Naive B cell (primary cell): ENCODE results near the gene BRINP2. TPM values are rescaled to one million over a fixed set of nuclear protein-coding genes. Genes with fewer than 3 reads are reported as not detected.

Experiments used
- ATAC-seq, 2 donors: fragments of 150-1000 bp; cut with Tn5 transposase; 2 replicates each; pipeline ENCODE4 v1.10.0; 2021; ENCODE audit warnings: low read depth in 2 of 2, mild to moderate bottlenecking in 2 of 2, moderate library complexity in 2 of 2
- DNase-seq: peaks from one replicate; pipeline ENCODE4 v3.0.0; 2022
- H3K27ac Mint-ChIP-seq, 6 donors: one replicate each; pipeline ENCODE4 v1.8.0; 2020 to 2022; ENCODE audit warnings: mild to moderate bottlenecking in 6 of 6, mixed read lengths in 6 of 6, moderate library complexity in 5 of 6, inconsistent platforms in 2 of 6
- H3K27me3 Mint-ChIP-seq, 3 donors: one replicate each; pipeline ENCODE4 v1.8.0; 2021 to 2022; ENCODE audit warnings: mixed read lengths in 3 of 3, mild to moderate bottlenecking in 1 of 3
- H3K36me3 Mint-ChIP-seq, 2 donors: one replicate each; pipeline ENCODE4 v1.8.0; 2020 to 2022; ENCODE audit warnings: mixed read lengths in 2 of 2, inconsistent platforms in 1 of 2, mild to moderate bottlenecking in 1 of 2
- H3K4me1 Mint-ChIP-seq, 3 donors: one replicate each; pipeline ENCODE4 v1.8.0; 2020 to 2022; ENCODE audit warnings: mixed read lengths in 3 of 3, inconsistent platforms in 1 of 3, mild to moderate bottlenecking in 1 of 3, moderate library complexity in 1 of 3
- H3K4me3 Mint-ChIP-seq, 8 donors: one replicate each; pipeline ENCODE4 v1.8.0; 2020 to 2022; ENCODE audit warnings: mild to moderate bottlenecking in 8 of 8, mixed read lengths in 8 of 8, moderate library complexity in 8 of 8, inconsistent platforms in 2 of 8
- H3K9me3 Mint-ChIP-seq, 7 donors: one replicate each; pipeline ENCODE4 v1.8.0; 2020 to 2022; ENCODE audit warnings: mixed read lengths in 7 of 7, mild to moderate bottlenecking in 5 of 7, inconsistent platforms in 2 of 7, moderate library complexity in 1 of 7
- polyA plus RNA-seq, 6 donors: library from polyadenylated mRNA; unstranded; fragments of 300-500 nt; fragmentation: Illumina TruSeq; gene quantifications; one replicate each; pipeline ENCODE4 v1.2.3, GENCODE V29; 2021; ENCODE audit warnings: low read depth in 6 of 6

The BRINP2 gene
- polyA plus RNA-seq, 6 donors from 2014 or later: not detected

DNA sequence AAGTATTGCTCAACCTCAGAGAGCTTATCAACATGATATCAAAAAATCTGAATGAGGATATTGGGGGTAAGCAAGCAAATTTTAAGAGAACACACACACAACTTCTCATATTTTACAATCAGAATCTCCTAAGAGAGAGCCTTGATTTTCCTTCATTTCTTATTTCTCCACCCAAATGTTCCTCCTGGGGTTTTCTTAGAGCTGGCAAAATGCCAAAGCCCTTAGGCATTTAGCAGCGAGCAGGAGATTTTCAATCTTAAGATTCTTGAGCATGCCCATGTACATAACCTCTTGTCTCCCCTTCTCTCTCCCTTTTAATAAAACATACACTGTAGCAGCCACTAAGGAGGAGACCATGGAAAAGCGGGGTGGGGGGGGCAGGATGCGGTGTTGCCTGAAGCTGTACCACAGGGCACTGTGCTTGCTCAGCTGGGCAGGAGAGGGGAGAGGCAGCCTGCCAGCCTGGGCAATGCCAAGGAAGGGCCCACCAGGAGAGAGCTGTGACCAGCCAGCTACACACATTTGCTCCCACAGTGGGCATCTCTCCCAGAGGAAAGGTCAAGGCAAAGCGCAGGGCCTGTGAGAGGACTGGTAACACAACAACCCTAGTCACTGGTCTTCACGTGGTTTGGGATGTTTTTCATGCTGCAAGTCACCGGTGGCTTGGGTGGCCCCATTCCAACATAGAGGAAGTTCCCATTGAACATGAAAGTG lies 4.3 kb downstream of the BRINP2 start:
- H3K27me3 Mint-ChIP-seq: peaks cover 29 to 41% (median 33%) of the 10 kb centered on the region in 3 donors
- DNase-seq (no peak), ATAC-seq (no peak)
- no peaks in the 10 kb centered on the region for H3K36me3 Mint-ChIP-seq
- peaks cover 1 to 14% (median 4%) of the 10 kb centered on the region in 7 donors for H3K9me3 Mint-ChIP-seq
- no peaks in the 10 kb centered on the region for H3K4me1 Mint-ChIP-seq
- H3K4me3 Mint-ChIP-seq: no peak overlapping the region
- H3K27ac Mint-ChIP-seq: no peak overlapping the region

DNA sequence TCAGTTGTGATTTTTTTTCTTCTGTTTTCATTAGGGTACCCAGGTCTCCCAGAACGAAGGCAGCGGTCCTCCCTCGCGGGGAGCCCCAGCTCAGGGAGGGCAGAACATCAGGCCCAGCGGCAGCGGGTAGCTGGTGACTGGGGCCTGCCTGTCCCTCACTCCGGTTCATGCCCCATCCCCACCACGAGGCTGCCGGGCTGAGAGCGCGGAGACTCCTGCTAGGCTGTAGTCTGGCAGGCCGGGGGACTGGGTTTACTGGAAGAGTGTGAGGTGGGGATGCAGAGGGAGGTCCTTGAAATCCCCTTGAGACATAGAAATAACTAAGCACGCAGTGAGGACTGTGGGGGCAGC lies 10.5 kb downstream of the BRINP2 start:
- DNase-seq (no peak), ATAC-seq (peak in 1 of 2 donors; percentile 13)
- Mint-ChIP-seq H3K4me3 (peak overlapping the region in 5 of 8 donors; percentile 38 to 84 (median 62)), H3K4me1 (peaks cover 12 to 16% (median 14%) of the 10 kb centered on the region in 3 donors), H3K36me3 (no peaks in the 10 kb centered on the region), H3K27ac (peak overlapping the region in 1 of 6 donors; percentile 10), H3K27me3 (peaks cover 39 to 48% (median 43%) of the 10 kb centered on the region in 3 donors), H3K9me3 (peaks cover 0 to 14% (median 4%) of the 10 kb centered on the region in 7 donors)

DNA sequence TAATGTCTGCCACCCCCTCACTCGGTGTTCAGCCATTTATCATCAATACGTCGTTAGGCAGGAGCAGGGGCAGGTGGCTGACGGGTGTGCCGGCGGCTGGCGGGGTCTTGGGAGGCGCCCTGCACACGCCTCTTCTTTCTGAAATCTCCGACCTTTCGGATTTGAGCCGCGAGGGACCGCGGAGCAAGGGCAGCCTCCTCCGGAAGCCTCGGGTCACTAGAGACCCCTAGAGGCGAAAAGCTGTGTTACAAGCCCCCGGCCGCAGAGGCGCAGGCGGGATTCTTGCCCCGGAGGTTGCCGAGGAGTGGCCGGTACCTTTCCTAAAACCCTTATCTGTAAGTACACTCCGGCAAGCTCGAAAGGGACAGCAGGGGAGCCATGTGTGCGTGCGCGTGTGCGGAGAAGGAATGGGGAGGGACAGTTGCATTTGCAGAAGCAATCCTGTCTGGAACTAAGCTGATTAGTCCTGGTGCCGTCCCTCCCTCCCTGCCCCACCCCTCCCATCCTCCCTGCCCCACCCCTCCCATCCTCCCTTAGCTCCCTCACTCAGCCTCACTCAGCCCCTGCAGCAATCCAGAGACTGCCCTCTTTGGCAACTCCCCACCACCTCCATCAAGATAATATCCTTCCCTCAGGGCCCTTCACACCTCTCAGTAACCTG lies 11.0 kb downstream of the BRINP2 start:
- Mint-ChIP-seq H3K36me3 (no peaks in the 10 kb centered on the region), H3K27ac (peak overlapping the region in 3 of 6 donors; percentile 10 to 53 (median 13)), H3K4me1 (peaks cover 12 to 16% (median 14%) of the 10 kb centered on the region in 3 donors), H3K9me3 (peaks cover 0 to 14% (median 4%) of the 10 kb centered on the region in 7 donors), H3K4me3 (peak overlapping the region in 7 of 8 donors; percentile 38 to 84 (median 62)), H3K27me3 (peaks cover 43 to 48% (median 48%) of the 10 kb centered on the region in 3 donors)
- ATAC-seq: peak; percentile 28 to 55
- peak; percentile 23 for DNase-seq

DNA sequence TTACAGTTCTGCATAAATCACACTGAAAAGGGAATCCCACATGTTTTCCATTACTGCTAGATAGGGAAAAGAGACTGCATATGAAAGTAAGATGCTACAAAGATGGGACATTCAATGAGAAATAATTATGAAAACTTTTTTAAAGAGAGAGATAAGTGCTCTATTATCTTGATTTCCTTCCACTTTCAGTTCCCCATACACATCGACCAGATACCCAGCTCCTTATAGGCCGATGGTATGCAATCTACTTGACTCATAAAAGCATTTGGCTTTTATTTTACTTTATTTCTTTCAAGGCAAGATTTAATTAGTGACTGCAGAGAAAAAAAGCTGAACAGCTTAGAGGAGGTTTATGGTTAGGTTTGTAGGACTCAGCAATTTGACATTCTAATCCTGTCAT lies 13.1 kb downstream of the BRINP2 start:
- Mint-ChIP-seq H3K9me3 (no peaks in the 10 kb centered on the region), H3K4me1 (peaks cover 12 to 16% (median 14%) of the 10 kb centered on the region in 3 donors), H3K27me3 (peaks cover 36 to 49% (median 37%) of the 10 kb centered on the region in 3 donors), H3K4me3 (no peak overlapping the region), H3K36me3 (no peaks in the 10 kb centered on the region), H3K27ac (no peak overlapping the region)
- no peak for DNase-seq
- ATAC-seq: no peak

DNA sequence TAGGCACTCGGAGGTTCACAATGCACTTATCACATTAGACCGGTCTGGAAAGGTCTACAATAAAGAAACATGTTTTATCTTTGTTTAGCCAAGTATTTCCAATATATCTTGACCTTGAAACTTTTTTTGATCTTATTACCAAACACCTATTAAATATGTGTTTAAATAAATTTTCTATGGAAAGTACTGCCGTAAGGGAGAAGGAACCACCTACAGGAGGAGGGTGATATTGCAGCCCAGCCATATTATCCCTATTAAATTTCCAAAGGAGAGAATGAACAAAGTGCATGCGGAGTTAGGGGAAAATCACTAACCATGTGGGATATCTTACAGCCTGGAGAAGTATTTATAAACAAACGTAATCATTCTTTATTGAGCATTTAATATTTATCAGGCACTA lies 14.5 kb downstream of the BRINP2 start:
- Mint-ChIP-seq H3K4me1 (peaks cover 12 to 16% (median 14%) of the 10 kb centered on the region in 3 donors), H3K36me3 (no peaks in the 10 kb centered on the region), H3K9me3 (peaks cover 0 to 1% (median 0%) of the 10 kb centered on the region in 7 donors), H3K4me3 (peak overlapping the region in 1 of 8 donors; percentile 37), H3K27me3 (peaks cover 25 to 48% (median 36%) of the 10 kb centered on the region in 3 donors), H3K27ac (no peak overlapping the region)
- DNase-seq (no peak), ATAC-seq (no peak)

DNA sequence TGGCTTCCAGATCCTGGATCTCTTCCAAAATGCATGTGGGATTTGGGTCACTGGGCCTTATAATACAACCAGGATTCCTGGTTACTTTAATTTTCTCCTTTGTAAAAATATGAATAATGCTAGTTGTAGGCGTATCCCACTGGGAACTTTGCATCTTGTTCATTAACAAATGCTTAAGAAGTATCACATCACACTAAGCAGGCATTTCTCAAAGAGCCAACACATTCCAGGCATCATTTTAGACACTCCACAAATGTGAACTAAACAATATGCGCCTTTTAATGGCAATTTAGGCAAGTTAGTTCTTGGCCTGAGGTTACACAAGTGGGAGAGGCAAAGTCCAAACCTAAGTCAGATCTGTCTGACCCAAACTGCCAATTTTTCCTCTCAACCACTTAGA lies 15.9 kb downstream of the BRINP2 start:
- Mint-ChIP-seq H3K36me3 (no peaks in the 10 kb centered on the region), H3K4me3 (no peak overlapping the region), H3K27ac (no peak overlapping the region), H3K9me3 (peaks cover 0 to 2% (median 0%) of the 10 kb centered on the region in 7 donors), H3K4me1 (peaks cover 7 to 11% (median 10%) of the 10 kb centered on the region in 3 donors), H3K27me3 (peaks cover 11 to 42% (median 32%) of the 10 kb centered on the region in 3 donors)
- DNase-seq: no peak
- ATAC-seq: no peak

DNA sequence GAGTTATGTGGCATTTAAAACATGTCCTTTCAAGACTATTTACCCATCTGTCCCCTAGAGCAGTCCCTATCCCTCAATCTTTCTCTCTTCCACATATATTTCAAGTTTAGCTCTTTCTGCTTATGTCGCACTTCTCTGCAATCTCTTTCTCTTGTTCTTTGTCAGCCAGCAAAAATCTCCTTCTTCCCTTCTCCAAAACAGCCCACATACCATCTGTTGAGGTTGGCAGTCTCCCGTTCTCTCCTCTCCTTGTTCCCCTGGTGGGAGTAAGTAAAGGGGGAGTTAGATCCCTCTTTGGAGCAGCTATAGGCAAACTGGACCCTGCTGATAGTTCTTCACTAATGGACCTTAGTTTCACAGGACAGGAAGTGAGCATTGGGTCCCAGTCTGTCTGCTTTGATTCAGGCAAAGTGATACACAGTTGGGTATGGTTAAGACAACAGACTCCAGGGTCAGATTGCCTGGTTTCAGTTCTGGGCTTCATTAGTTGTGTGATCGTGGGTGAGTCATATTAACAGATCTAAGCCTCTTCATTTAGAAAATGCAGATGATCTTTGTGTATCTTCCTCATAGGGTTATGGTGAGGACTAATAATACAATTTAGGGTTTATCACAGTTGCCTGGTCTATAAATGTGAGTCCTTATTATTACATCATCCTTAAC lies 19.7 kb downstream of the BRINP2 start:
- DNase-seq: no peak
- H3K4me1 Mint-ChIP-seq: no peaks in the 10 kb centered on the region
- no peak overlapping the region for H3K27ac Mint-ChIP-seq
- peaks cover 7 to 37% (median 17%) of the 10 kb centered on the region in 3 donors for H3K27me3 Mint-ChIP-seq
- ATAC-seq: no peak
- peaks cover 0 to 4% (median 0%) of the 10 kb centered on the region in 7 donors for H3K9me3 Mint-ChIP-seq
- H3K4me3 Mint-ChIP-seq: no peak overlapping the region
- H3K36me3 Mint-ChIP-seq: no peaks in the 10 kb centered on the region

DNA sequence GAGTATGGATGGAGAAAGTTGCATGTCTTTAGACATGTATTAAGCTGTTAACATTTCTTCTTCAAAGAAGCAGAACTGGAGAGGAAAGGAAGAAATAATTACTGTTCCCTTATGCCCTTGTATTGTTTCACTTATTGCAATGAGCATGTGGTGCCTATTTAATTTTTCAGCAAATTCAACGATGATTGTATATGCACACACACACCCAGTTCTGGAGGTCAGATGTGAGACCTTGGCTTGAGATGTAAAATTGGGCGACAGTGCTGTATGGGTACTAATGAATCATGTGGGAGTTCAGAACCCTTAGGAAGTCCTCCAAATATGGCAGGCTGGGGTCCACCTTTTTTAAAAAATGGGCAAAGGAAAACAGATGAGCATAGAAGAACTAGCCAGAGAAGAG lies 27.5 kb downstream of the BRINP2 start:
- DNase-seq: no peak
- ATAC-seq: no peak
- Mint-ChIP-seq H3K9me3 (peaks cover 0 to 4% (median 0%) of the 10 kb centered on the region in 7 donors), H3K36me3 (no peaks in the 10 kb centered on the region), H3K27me3 (peaks cover 16 to 18% (median 18%) of the 10 kb centered on the region in 3 donors), H3K4me1 (no peaks in the 10 kb centered on the region), H3K4me3 (no peak overlapping the region), H3K27ac (no peak overlapping the region)

DNA sequence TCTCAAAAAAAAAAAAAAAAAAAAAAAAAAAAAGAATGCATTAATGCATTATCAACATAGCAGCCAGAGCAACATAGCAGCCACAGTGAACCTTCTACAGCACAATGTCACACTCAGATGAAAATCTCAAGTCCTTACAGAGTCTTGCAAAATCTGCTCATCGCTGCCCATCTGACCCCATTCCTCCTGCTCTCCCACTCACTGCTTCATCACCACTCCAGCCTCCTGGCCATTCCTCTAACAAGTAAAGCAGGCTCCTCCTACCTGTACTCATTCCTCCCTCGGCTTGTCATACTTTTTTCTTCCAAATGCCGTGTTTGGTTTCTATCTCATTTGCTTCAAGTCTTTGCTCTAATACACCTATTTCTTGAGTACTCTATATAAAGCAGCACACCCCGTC lies 29.5 kb downstream of the BRINP2 start:
- DNase-seq: no peak
- Mint-ChIP-seq H3K27me3 (peaks cover 9 to 13% (median 11%) of the 10 kb centered on the region in 3 donors), H3K4me1 (no peaks in the 10 kb centered on the region), H3K9me3 (no peaks in the 10 kb centered on the region), H3K27ac (no peak overlapping the region), H3K36me3 (no peaks in the 10 kb centered on the region), H3K4me3 (no peak overlapping the region)
- no peak for ATAC-seq

DNA sequence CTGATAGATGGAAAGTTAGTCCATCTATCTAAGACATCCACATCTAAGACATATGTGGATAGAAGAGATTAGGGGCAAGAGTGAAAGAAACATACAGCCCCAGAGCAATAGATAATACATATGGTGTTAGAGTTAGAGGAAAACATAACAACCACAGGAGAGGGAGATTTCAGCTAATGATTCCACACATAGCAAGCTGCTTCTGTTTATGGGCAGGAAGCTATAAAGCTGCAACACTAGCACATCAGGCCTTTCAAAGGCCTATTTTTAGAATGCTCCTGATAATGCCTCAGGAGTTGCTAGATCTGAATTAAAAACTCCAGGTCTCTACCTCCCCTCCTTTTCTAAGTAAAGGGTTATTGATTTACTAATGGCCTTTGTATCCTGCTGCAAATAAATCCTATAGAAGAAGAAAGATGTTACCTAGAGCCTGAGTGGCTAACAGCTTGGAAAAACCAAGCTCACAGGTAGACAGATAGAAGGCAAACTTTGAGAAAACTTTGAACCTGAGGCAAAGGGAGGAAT lies 36.1 kb downstream of the BRINP2 start:
- H3K36me3 Mint-ChIP-seq: no peaks in the 10 kb centered on the region
- peaks cover 0 to 7% (median 0%) of the 10 kb centered on the region in 3 donors for H3K27me3 Mint-ChIP-seq
- H3K4me3 Mint-ChIP-seq: no peak overlapping the region
- H3K4me1 Mint-ChIP-seq: no peaks in the 10 kb centered on the region
- ATAC-seq (no peak), DNase-seq (no peak)
- H3K9me3 Mint-ChIP-seq: no peaks in the 10 kb centered on the region
- no peak overlapping the region for H3K27ac Mint-ChIP-seq

DNA sequence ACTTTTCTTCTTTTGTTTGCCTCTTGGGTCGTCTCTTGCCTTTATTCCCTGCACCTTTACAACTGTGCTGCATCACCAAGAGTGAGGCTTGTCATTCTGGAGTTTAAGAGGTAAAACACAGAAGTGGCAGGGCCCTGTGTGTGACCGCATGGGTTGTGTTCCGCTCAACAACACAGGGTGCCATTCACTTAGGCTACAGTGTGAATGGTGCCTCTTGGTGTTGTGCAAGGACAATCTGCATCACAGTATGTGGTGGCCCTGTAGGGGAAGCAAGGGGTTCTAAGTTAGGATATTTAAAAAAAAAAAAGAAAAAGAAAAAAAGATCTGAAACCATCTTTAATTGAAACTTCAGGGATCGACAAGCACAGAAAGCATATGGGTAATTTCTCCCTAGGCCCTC lies 38.2 kb downstream of the BRINP2 start:
- Mint-ChIP-seq H3K9me3 (peaks cover 0 to 2% (median 0%) of the 10 kb centered on the region in 7 donors), H3K36me3 (no peaks in the 10 kb centered on the region), H3K4me3 (no peak overlapping the region), H3K4me1 (no peaks in the 10 kb centered on the region), H3K27ac (no peak overlapping the region), H3K27me3 (peaks cover 0 to 7% (median 0%) of the 10 kb centered on the region in 3 donors)
- DNase-seq (no peak), ATAC-seq (no peak)

DNA sequence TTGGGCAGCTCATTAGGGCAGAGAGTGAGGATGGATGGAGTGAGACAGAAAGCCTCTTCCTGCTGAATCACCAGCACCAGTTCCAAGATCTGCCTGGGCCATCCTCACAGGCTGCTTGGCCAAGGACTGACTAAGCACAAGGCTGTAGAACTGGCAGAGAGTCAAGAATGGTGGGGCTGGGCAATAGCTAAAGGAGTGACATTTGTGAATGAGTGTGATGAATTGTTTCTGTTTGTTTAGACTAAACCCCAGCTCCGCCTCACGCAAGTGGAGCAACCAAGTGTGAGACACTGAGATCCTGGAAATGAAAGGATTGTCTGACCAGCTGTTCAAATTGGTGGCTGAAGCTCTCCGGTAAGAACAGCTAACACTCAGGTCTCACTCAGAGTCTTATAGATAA lies 38.6 kb downstream of the BRINP2 start:
- Mint-ChIP-seq H3K27me3 (peaks cover 0 to 7% (median 0%) of the 10 kb centered on the region in 3 donors), H3K4me1 (no peaks in the 10 kb centered on the region), H3K4me3 (no peak overlapping the region), H3K27ac (no peak overlapping the region), H3K9me3 (peaks cover 0 to 2% (median 0%) of the 10 kb centered on the region in 7 donors), H3K36me3 (no peaks in the 10 kb centered on the region)
- no peak for ATAC-seq
- no peak for DNase-seq

DNA sequence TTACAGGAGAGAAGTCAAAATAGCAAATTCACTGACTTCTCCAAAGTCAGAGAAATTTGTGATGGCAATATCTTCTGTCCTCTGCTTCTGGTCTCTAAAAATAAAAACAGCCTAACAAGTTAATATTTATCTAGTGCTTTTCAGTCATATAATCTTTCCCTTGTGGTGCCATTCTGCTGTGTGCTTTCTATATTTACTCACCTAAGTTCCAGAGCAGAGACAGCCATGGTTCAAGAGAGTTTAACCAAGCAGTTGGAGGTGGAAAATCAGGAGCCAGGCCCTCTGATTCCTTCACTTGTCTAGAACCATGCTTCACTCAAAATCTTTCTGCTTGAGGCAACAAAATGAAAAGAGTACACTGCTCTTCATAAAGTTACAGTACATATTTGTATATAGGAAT lies 39.3 kb downstream of the BRINP2 start:
- Mint-ChIP-seq H3K4me1 (no peaks in the 10 kb centered on the region), H3K36me3 (no peaks in the 10 kb centered on the region), H3K9me3 (peaks cover 0 to 2% (median 0%) of the 10 kb centered on the region in 7 donors), H3K4me3 (no peak overlapping the region), H3K27me3 (peaks cover 0 to 7% (median 0%) of the 10 kb centered on the region in 3 donors), H3K27ac (no peak overlapping the region)
- ATAC-seq: no peak
- no peak for DNase-seq
